ENCODE results near the gene PHLPP1. TPM values are rescaled to one million over a fixed set of nuclear protein-coding genes. Genes with fewer than 3 reads are reported as not detected.

The PHLPP1 gene
- total and polyA plus RNA-seq, 8 donors, result 2.1 to 77.0 (median 12.5) TPM

DNA sequence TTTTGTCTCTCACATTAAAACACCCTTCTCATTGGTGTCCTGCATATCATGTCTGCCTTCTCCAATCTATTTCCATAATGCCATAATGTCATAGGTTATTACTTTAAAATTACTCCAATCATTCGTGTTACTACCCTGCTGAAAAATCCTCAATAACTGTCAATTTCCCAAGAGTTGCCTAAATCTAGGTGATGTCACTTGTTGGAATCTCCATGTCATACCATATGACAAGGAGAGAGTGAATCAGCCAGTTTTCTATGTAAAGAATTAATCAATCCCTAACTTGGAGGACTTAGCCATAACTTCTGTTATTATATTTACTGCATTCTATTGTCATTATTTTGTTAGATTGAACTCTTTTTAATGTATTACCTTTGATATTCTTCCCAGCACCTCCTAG lies 62.5 kb downstream of the PHLPP1 start:
- H3K36me3 ChIP-seq, result no peaks in the 10 kb centered on the region
- TF ChIP-seq, protein P1, sequence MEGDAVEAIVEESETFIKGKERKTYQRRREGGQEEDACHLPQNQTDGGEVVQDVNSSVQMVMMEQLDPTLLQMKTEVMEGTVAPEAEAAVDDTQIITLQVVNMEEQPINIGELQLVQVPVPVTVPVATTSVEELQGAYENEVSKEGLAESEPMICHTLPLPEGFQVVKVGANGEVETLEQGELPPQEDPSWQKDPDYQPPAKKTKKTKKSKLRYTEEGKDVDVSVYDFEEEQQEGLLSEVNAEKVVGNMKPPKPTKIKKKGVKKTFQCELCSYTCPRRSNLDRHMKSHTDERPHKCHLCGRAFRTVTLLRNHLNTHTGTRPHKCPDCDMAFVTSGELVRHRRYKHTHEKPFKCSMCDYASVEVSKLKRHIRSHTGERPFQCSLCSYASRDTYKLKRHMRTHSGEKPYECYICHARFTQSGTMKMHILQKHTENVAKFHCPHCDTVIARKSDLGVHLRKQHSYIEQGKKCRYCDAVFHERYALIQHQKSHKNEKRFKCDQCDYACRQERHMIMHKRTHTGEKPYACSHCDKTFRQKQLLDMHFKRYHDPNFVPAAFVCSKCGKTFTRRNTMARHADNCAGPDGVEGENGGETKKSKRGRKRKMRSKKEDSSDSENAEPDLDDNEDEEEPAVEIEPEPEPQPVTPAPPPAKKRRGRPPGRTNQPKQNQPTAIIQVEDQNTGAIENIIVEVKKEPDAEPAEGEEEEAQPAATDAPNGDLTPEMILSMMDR (IDR thresholded peaks at IDR 0.05), result no peak
- no peak for TF ChIP-seq EP300 (IDR thresholded peaks at IDR 0.05)
- H3K27me3 ChIP-seq, result no peaks in the 10 kb centered on the region
- H3K4me1 ChIP-seq, result peaks cover 0 to 12% (median 4%) of the 10 kb centered on the region in 4 donors
- intact Hi-C loops (cut with DNase I; ENCODE audit: low total_unique reads), result no loop called here
- no peak overlapping the region for H3K4me3 ChIP-seq
- 86 to 98% (median 91%) methylated on average over 1 of the region's 1 CpG for WGBS, 5 donors
- H3K27ac ChIP-seq, result no peak overlapping the region
- H3K9me3 ChIP-seq, result no peaks in the 10 kb centered on the region
- no peak for DNase-seq

DNA sequence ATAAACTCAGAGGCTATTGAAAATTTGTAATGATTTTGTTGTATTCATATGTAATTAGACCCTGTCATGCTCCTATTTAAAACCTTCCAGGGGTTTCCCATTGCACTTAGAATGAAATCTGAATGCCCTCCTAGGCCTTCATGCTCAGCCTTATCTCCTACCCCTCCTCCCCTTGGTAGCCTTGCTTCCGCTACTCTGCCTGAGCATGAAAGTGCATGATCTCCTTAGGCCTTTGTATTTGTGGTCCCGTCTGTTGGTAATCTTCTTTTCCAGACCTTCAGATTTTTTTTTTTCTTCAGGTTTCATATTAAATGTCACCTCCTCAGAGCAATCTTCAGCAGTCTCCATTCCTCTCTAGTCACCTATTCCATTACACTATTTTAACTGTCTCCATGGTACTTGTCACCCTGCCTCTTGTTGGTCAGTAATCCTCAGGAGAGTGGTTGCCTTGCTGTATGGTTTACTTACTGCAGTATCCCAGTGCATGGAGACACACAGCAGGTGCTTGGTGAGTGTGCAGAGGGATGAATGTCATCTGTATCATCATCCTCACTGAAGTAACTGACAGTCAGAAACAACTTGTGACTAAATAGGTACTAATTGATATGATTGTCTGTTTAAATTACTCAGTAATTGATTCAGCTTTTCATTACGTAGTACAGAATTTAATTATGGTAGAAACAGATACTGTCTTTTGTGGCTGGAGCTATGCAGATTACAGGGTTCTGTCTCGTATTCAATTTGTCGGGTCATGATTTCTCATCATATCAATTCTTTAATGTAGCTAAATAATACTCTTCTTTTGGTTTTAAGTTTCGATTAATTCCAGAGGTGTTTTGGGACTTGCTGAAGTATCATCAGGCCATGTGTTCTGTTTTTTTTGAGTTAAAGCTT lies 63.9 kb downstream of the PHLPP1 start:
- WGBS, 5 donors, result 87 to 93% (median 91%) methylated on average over 6 of the region's 6 CpGs
- no peaks in the 10 kb centered on the region for H3K27me3 ChIP-seq
- H3K4me3 ChIP-seq, result no peak overlapping the region
- intact Hi-C loops (cut with DNase I; ENCODE audit: low total_unique reads), result no loop called here
- TF ChIP-seq POLR2AphosphoS5 (IDR thresholded peaks at IDR 0.05) (no peak), POLR2A (IDR thresholded peaks at IDR 0.05) (no peak), EP300 (IDR thresholded peaks at IDR 0.05) (no peak)
- TF ChIP-seq, protein P1 (IDR thresholded peaks at IDR 0.05), result no peak
- no peaks in the 10 kb centered on the region for H3K36me3 ChIP-seq
- H3K4me1 ChIP-seq, result peaks cover 0 to 12% (median 4%) of the 10 kb centered on the region in 4 donors
- H3K9me3 ChIP-seq, result no peaks in the 10 kb centered on the region
- no peak overlapping the region for H3K27ac ChIP-seq
- DNase-seq, result no peak

DNA sequence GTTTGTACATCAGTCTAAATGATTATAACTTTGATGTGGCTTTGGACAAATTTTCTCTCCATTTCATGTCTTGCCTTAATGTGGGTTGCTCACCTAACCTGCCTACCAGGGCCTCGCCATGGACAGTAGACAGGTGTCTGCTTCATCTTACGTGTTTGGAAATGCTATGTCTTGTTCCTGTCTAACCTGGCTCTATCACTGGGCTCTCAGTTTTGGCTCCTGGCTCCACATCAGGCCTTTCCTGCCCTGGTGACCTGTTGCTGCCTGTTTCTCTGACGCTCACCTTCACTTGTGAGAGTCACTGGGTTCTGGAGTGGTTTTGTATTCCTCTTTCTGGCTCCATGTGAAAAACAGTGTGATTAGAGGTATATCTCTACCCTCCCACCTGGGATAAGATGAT lies 65.9 kb downstream of the PHLPP1 start:
- no peaks in the 10 kb centered on the region for H3K27me3 ChIP-seq
- WGBS, 5 donors, result 84 to 91% (median 87%) methylated on average over 3 of the region's 3 CpGs
- peak overlapping the region in 1 of 5 donors; percentile 21 for H3K27ac ChIP-seq
- no peak overlapping the region for H3K4me3 ChIP-seq
- H3K9me3 ChIP-seq, result no peaks in the 10 kb centered on the region
- H3K36me3 ChIP-seq, result no peaks in the 10 kb centered on the region
- no peak for DNase-seq
- H3K4me1 ChIP-seq, result peaks cover 0 to 25% (median 12%) of the 10 kb centered on the region in 4 donors
- intact Hi-C loops (cut with DNase I; ENCODE audit: low total_unique reads), result no loop called here
- TF ChIP-seq, protein P1 (IDR thresholded peaks at IDR 0.05), result no peak
- TF ChIP-seq POLR2A (IDR thresholded peaks at IDR 0.05), result no peak
- no peak for TF ChIP-seq POLR2AphosphoS5 (IDR thresholded peaks at IDR 0.05)

DNA sequence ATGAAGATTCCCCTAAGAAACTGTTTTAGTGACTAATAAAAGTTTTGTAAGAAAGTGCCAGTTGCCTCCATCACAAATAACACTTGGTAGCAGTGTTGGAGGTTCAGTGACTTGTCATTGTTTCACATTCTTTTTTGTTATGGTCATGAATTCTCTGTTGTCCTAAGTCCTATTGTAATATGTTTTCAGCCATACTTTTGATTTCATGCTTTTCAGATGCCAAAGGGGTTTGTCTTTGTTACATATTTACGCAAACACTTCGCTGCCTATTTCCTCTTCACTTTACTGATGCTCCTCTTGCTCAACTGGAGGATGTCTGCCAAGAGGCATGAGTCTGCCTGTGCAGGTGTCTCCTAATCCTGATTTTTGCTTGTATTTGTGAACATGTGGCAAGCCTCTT lies 66.6 kb downstream of the PHLPP1 start:
- no peaks in the 10 kb centered on the region for H3K9me3 ChIP-seq
- H3K4me3 ChIP-seq, result no peak overlapping the region
- H3K4me1 ChIP-seq, result peaks cover 0 to 25% (median 12%) of the 10 kb centered on the region in 4 donors
- H3K27ac ChIP-seq, result peak overlapping the region in 1 of 5 donors; percentile 21
- no peak for DNase-seq
- no peaks in the 10 kb centered on the region for H3K27me3 ChIP-seq
- intact Hi-C loops (cut with DNase I; ENCODE audit: low total_unique reads), result no loop called here
- no peaks in the 10 kb centered on the region for H3K36me3 ChIP-seq
- 69 to 93% (median 72%) methylated on average over 2 of the region's 2 CpGs for WGBS, 5 donors
- TF ChIP-seq POLR2AphosphoS5 (IDR thresholded peaks at IDR 0.05) (peak in 2 of 3 donors; percentile 17 to 34), EP300 (IDR thresholded peaks at IDR 0.05) (no peak), POLR2A (IDR thresholded peaks at IDR 0.05) (no peak)
- TF ChIP-seq, protein P1 (IDR thresholded peaks at IDR 0.05), result no peak

Data from stomach (tissue), 9 donors.